ENCODE data around the gene INPP5D.
"Not testable (repeated sequence)": the region's sequence is repeated elsewhere in the genome, so short reads cannot be mapped to it uniquely, and the experiment has no call there.

INPP5D gene

DNA sequence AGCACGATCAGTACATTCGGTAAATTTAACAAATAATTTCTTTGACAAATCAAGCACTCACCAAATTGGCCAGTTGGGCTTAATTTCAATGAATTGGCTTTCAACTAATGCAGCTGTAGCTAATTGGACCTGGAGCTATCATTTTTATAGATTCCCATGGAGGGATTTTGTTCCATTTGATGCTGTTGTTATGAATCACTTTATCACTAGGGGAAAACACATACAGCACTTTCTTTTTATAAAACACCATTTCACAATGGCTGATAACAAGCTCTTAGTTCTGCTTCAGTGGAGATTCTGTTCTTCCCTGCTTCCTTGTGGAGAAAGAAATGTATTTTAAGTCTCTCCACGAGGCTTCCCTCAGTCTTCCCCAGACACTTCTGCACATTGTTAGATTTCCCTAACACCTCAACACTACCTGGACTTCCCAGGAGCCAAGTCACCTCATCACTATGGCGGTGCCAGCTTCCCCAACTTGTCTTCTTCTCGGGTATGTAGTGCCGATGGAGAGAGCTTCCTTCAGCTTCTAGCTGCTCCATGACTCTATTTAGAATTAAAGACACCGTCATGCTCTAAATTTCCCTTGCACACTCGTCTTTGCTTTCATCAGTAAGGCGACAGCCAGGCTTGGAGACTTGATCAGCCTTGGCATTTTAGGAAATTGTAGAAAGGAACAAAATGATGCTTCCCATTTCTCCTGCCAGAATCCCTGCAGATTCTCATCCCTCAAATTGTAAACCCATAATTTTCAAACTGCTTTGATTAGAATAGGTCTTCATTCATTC is 72.0 kb downstream of the INPP5D start:
- in situ Hi-C loops (cut with HindIII; ENCODE audit: low sequenced_read_pairs), result no loop called here

DNA sequence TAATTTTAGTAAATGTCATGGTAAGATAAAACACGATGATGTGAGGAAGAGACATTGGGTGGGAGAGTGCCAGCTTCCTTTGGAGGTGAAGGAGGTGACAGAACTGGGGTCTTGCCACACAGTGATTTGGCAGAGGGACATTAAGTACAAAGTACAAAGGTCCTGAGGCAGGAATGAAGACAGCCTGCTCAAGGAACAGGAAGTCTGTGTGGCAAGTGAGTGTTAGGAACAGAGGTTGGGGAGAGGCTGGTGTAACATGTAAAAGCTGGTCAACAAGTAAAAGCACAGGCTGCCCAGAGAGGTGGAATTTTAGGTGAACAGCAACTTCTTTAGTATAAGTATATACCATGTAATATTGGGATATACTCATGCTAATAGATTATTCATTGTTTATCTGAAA is 73.1 kb downstream of the INPP5D start:
- in situ Hi-C loops (cut with HindIII; ENCODE audit: low sequenced_read_pairs), result no loop called here

DNA sequence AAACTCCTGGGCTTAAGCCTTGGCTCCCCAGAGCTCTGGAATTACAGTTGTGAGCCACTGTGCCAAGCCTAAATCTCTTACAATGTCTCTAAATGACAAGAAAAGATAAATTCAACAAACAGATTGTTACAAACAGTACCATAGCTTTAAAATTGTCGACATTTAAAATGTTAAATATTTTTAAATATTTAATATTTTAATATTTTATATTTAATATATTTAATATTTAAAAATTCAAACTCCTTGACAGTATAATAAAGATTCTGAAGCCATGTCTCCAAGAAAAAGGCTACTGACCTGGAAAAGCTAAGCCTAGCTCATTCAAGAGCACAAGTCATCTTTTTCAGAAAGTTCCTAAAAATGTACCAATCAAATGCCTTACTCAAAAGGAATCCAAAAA is 75.3 kb downstream of the INPP5D start:
- in situ Hi-C loops (cut with HindIII; ENCODE audit: low sequenced_read_pairs), result no loop called here

DNA sequence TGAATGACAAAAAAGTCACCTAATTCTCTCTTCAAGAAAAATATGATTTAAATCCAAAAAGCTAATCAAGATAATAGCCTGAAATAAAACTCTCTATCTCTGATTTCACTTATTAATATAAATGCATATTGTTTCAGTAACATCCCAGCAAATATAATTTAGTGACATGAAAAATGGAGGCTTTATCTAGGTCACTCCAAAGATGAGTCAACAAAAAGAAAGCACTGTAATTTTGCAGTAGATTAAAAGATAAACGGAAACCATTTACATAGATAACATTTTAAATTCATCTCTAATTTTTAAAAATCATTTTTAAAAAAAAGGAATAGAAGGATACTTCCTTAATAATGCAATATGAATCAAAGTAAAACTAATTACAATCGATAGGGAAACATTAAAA is 76.9 kb downstream of the INPP5D start:
- in situ Hi-C loops (cut with HindIII; ENCODE audit: low sequenced_read_pairs), result no loop called here

DNA sequence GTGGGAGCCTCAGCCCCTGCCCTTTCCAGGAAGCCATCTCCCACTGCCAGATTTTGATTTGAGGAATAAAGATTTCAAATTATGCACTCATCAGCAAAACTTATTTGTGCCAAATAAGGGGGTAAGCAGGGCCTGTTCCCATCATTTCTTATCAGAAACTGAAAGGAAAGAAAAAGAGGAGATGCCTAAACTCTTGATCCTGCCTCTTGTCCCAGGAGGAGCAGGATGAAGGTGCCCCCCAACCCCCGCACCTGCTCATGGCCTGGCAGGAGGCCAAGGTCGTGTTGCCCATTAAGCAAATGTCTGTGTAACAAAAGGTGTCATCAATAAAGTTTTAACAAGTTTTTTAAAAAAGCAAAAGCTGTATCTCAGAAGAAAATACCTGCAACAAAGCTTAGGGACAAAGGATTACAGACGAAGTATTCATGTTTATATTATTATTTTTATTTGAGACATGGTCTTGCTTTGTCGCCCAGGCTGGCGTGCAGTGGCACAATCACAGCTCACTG is 80.0 kb downstream of the INPP5D start:
- in situ Hi-C loops (cut with HindIII; ENCODE audit: low sequenced_read_pairs), result loop anchor here (5.0 kb wide), 1 partner anchor 102 kb away; no protein-coding TSS in a partner anchor

DNA sequence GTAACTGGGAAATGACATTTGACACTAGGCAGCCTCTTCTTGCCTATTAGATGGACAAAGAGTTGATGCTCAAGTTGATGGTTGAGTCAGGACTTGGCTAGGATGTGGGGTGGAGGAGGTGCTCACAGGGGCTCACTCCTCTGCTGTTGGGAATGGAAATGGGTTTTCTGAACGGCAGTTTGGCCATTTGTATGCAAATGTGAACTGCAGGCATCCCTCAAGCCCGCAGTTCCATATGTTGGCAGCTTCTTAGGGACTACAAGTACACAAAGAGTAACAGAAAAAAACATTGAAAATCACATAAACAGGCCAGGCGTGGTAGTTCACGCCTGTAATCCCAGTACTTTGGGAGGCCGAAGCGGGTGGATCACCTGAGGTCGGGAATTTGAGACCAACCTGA is 80.8 kb downstream of the INPP5D start:
- in situ Hi-C loops (cut with HindIII; ENCODE audit: low sequenced_read_pairs), result loop anchor here (5.0 kb wide), 1 partner anchor 101 kb away; no protein-coding TSS in a partner anchor

DNA sequence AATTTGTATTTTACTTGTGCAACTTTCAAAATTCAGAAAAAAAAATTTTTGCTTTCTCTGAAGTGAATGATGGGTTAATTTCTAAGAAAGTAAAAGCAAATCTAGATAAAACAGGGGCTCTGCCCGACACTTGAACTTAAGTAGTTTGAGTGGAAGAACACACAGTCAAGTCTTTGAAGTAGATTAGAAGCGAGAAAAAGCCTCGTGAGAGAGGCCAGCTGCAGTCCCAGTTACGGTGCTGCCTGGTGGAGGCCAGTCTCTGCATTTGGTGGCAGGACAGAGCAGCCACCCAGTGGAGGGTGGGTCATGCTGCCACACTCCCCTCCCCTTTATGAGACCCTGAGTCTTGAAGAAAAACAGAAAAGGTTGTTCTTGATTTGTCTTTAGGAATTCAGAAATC is 81.8 kb downstream of the INPP5D start:
- in situ Hi-C loops (cut with HindIII; ENCODE audit: low sequenced_read_pairs), result loop anchor here (5.0 kb wide), 1 partner anchor 100 kb away; no protein-coding TSS in a partner anchor

DNA sequence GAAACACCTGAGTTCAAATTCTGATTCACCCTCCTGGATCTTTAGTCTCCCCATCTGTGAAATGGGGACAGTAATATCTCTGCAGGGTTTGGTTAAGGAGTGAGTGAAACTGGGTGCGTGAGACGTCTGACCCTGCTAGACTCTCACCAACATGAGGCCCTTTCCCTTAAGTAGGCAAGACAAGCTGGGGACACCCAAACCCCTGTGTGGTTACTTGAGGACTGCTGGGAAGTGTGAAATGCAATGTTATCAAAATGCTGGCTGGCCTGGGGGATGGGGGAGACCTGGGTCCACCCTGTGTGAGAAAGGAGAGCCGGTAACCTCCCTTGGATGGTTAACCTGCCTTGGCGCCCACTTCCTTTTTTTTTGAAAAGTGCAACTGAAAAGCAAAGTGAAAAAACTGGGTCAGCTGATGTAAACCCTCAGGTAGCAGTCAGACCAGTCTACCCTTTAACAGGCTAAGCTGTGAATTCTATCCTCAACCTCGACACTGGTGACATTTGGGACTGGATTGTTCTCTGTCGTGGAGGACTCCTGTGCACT is 82.3 kb downstream of the INPP5D start:
- in situ Hi-C loops (cut with HindIII; ENCODE audit: low sequenced_read_pairs), result loop anchor here (5.0 kb wide), 1 partner anchor 100 kb away; no protein-coding TSS in a partner anchor

DNA sequence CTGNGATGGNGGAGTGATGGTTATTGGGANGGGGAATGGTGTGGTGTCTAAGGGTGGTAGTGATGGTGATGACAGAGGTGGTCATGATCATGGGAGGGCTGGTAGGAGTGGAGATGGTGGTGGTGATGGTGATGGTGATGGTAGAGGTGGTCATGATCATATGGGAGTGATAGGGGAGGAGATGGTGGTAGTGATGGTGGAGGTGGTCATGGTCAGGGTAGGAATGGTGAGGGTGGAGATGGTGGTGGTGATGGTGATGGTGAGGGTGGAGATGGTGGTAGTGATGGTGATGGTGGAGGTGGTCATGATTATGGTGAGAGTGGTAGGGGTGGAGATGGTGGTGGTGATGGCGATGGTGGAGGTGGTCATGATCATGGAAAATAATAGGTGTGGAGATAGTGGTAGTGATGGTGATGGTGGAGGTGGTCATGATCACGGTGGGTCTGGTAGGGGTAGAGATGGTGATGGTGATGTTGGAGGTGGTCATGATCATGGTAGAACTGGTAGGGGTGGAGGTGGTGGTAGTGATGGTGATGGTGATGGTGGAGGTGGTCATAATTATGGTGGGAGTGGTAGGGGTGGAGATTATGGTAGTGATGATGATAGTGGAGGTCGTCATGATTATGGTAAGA is 83.7 kb downstream of the INPP5D start:
- in situ Hi-C loops (cut with HindIII; ENCODE audit: low sequenced_read_pairs), result loop anchor here (5.0 kb wide), 1 partner anchor 98 kb away; no protein-coding TSS in a partner anchor

DNA sequence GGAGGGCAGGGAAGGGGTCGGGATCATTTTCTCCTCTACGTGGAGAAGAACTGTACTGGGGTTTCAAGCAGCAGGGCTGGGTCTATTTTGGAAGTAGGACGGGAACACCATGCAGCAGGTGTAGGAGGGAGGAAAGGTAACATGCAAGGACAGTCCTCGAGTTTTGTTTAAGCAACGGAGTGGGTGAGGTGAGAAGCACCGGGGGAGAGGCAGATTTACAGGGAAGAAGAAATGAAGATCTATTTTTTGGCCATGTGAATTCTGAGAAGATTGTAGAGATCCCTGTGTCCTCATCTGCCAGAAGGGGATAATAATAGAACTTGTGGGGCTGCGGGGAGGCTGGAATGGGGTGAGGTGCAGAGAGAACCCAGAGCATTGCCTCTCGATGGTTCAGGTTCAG is 85.6 kb downstream of the INPP5D start:
- in situ Hi-C loops (cut with HindIII; ENCODE audit: low sequenced_read_pairs), result no loop called here

DNA sequence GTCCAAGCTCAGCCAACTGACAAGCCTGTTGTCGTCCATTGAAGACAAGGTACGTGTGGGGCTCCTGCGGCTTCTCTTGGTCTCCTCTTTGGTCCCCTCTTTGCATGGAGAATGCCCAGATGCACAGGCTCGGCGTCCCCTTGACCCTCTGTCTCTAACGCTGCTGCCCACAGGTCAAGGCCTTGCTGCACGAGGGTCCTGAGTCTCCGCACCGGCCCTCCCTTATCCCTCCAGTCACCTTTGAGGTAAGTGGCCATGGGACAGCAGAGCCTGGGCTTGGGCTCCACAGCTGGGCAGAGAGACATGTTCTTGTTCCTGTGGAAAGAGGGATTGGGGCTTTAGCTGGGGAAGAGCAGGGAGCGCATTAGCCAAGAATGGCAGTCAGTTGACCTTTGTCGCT is 86.1 kb downstream of the INPP5D start:
- in situ Hi-C loops (cut with HindIII; ENCODE audit: low sequenced_read_pairs), result no loop called here

DNA sequence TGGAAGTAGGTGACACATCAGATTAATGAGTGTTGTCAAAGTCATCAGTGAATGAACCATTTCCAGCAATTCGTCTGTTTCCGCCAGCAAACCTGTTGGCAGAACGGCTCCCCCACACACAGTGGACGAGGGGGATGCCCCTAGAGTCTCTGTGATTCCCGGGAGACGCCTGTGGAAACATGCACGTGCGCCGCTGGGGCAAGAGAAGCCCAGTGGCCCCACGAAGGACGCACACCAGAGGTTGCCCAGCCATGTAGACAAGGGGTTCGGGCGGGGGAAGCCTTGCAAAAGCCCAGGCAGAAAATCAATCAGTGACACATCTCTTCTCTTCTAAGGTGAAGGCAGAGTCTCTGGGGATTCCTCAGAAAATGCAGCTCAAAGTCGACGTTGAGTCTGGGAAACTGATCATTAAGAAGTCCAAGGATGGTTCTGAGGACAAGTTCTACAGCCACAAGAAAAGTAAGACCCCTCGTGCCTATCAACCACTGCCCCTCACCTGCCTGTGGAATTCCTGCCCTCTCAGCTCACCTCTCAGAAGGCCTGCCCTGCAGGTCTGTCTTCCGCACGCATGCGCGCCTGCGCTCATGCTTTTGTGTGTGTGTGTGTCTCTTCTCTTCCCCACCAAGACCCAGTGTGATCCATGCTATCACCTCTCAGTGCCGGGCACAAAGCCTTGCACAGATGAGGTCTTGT is 87.1 kb downstream of the INPP5D start:
- in situ Hi-C loops (cut with HindIII; ENCODE audit: low sequenced_read_pairs), result no loop called here

DNA sequence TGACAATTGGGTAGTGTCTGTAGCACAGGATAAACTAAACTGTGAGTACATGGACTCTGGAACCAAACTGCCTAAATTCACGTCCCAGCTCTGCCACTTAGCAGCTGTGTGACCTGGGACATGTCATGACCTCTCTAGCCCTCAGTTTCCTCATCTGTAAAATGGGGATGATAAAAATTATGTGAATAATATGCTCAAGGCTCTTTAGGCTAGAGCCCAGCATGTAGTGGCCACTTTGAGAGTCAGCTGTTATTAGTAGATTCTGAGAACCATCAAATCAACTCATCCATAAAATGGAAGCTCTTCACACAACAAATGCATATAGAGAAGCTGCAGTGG is 87.7 kb downstream of the INPP5D start:
- in situ Hi-C loops (cut with HindIII; ENCODE audit: low sequenced_read_pairs), result no loop called here

DNA sequence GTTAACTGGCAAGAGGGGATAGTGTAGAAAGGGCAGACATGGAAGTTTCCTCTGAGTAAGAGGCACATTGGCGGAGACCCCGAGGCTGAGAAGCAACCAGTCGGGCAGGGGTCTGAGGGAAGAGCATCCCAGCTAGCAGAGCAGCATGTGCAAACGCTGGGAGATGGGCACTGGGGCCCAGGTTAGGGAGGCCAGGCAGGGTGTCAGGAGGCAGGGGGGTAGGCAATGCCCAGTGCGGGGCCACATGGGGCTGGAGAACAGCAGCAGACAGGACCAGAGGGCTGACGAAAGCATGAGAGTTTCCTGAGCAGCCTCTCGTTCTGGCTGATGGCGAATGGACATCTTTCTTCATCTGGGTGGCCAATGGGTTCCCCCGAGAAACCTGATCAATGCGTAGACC is 88.2 kb downstream of the INPP5D start:
- in situ Hi-C loops (cut with HindIII; ENCODE audit: low sequenced_read_pairs), result no loop called here

DNA sequence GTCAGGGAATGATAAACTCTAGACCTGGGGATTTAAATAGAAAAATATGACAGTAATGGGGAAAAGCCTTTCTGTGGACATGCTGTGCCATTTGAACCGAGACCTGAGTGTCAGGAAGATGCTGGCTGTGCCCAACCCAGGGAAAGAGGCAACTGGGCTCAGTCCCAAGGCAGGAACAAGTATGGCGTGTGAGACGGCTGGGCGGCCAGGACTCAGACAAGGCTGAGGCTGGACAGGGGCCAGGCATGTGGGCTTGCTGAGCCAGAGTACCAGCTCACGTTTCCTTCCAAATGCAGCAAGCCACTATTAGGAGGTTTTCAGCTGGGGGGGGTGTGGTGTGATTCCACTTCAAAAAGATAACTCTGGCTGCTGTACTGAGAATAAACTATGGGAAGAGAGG is 92.4 kb downstream of the INPP5D start:
- in situ Hi-C loops (cut with HindIII; ENCODE audit: low sequenced_read_pairs), result no loop called here

DNA sequence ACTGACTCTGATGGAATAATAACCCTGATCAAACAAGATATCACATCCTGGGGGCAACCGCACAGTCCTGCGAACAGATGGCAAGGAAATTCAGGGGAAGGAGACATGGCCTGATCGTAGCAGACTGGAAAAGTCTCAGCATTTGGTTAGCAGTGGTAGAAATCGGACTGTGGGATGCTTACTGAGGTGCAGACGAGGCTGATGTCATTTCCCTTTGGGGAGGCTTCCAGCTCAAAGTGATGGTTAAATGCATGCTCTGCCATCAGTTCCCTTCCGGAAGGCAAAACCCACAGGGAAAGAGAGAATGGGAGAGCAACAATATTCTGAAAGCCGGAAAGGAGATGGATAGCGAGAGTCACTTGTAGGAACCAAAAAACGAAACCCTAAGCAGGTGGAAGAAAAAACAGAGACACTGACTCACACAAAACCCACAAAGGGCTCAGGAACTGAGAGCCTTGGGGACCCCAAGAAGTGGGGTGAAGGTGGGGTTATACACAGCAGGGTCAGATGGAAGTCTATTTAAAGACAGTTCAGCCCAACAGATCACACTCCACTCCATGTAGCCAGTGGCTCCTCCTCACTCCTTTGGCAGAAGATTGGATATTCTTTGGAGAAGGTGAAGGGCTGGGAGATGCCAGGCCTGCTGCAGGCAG is 93.1 kb downstream of the INPP5D start:
- in situ Hi-C loops (cut with HindIII; ENCODE audit: low sequenced_read_pairs), result no loop called here

DNA sequence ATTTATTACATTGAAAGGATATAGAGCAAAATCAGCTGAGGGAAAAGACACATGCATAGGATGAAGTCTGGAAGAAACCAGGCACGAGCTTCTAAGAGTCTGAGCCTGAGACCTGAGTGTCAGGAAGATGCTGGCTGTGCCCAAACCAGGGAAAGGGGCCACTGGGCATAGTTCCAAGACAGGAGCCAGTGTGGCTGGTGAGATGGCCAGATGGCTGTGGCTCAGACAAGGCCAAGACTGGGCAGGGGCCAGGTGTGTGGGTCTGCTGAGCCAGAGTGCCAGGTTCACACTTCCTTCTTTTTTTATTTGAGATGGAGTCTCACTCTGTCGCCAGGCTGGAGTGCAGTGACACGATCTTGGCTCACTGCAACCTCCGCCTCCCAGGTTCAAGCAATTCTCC is 95.9 kb downstream of the INPP5D start:
- in situ Hi-C loops (cut with HindIII; ENCODE audit: low sequenced_read_pairs), result no loop called here

DNA sequence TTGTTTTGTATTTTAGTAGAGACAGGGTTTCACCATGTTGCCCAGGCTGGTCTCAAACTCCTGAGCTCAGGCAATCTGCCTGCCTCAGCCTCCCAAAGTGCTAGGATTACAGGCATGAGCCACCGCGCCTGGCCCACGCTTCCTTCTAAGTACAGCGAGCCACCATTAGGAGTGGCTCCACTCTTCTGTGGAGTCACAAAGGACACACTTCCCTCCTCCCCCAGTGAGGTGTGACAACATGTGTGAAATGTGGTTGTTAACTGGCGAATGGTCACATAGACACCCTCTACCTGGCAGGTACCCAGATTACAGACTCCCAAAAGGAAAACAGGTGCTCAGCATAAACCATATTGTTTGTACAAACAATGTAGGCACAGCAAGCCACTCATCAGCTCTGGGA is 96.3 kb downstream of the INPP5D start:
- in situ Hi-C loops (cut with HindIII; ENCODE audit: low sequenced_read_pairs), result not testable (repeated sequence)

DNA sequence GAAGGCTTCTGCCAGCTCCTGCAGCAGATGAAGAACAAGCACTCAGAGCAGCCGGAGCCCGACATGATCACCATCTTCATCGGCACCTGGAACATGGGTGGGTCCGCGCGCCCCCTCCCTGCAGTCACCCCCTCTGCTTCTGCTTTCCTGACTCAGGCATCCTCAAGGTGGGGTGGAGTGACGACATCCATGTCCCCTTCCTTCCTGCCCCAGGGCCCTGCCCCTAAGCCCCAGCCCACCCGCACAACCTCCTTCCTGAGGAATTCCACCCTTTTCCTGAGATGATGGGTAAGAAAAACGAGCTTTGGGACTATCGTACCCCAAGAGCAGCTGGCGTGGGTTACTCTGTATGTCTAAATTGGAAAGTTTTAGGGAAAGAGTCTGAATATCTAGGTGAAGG is 101.6 kb downstream of the INPP5D start:
- in situ Hi-C loops (cut with HindIII; ENCODE audit: low sequenced_read_pairs), result no loop called here

DNA sequence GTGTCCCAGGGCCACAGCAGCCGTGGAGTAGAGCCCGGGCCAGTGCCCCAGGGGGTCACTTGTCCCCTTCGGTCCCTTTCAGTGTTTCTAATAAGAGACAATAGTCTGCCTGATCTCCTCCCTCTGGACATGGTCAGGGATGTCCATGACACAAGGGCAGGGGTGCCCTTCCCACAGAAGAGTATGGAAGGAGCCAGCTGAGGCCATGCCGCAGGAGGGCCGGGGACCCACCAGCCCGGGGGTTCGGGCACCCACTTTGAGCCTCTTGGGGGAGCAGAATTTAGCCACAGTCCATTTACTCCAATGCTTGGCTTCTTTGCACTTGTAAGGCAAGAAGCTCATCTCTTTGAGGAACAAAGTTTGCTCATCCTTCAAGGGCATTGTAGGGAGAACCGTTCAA is 102.6 kb downstream of the INPP5D start:
- in situ Hi-C loops (cut with HindIII; ENCODE audit: low sequenced_read_pairs), result no loop called here

All from DLD1 (cell line).